ENCODE data around the gene WNT7B. TPM values are rescaled to one million over a fixed set of nuclear protein-coding genes. Genes with fewer than 3 reads are reported as not detected.

WNT7B gene
- total RNA-seq, 1 experiment from 2014 or later = not detected

- ChIA-PET POLR2A (ENCODE audit: low non-redundant PET) (no interaction called here), CTCF (no interaction called here)
- BruUV-seq (replicated peaks) = no TSS peak
- TF ChIP-seq EZH2 (IDR thresholded peaks at IDR 0.05; ENCODE audit: borderline replicate concordance, low read depth, low read length, poor library complexity, severe bottlenecking) (no peak), CTCF (conservative IDR thresholded peaks at IDR 0.05; ENCODE audit: low read depth, low read length) (no peak)
- intact Hi-C loops (cut with micrococcal nuclease; ENCODE audit: unreplicated experiment) = loop anchor here (5.0 kb wide), 1 partner anchor 67 kb away; no protein-coding TSS in a partner anchor
- Histone ChIP-seq H3K36me3 (ENCODE audit: insufficient read depth, low read length, poor library complexity, severe bottlenecking) (no peaks in the 10 kb centered on the region), H3K9me3 (ENCODE audit: low read depth, low read length, poor library complexity, severe bottlenecking) (peaks cover 13% of the 10 kb centered on the region), H3K4me3 (ENCODE audit: low read depth, low read length, poor library complexity, severe bottlenecking) (no peak overlapping the region), H3K27ac (ENCODE audit: low read depth, low read length, poor library complexity, severe bottlenecking) (no peak overlapping the region), H3K4me1 (ENCODE audit: insufficient read depth, low read length, poor library complexity, severe bottlenecking) (peaks cover 43% of the 10 kb centered on the region), H3K27me3 (replicated peaks; ENCODE audit: insufficient read depth, low read depth, low read length, poor library complexity) (no peaks in the 10 kb centered on the region)
- no peak for DNase-seq (ENCODE audit: low spot score)
These were observed 33.4 kb upstream of the WNT7B start for GRCh38 chr22:46010207-46010867.

- H3K9me3 ChIP-seq (ENCODE audit: low read depth, low read length, poor library complexity, severe bottlenecking) = peaks cover 13% of the 10 kb centered on the region
- H3K4me3 ChIP-seq (ENCODE audit: low read depth, low read length, poor library complexity, severe bottlenecking) = no peak overlapping the region
- H3K4me1 ChIP-seq (ENCODE audit: insufficient read depth, low read length, poor library complexity, severe bottlenecking) = peaks cover 42% of the 10 kb centered on the region
- DNase-seq (ENCODE audit: low spot score) = no peak
- H3K36me3 ChIP-seq (ENCODE audit: insufficient read depth, low read length, poor library complexity, severe bottlenecking) = no peaks in the 10 kb centered on the region
- POLR2A ChIA-PET (ENCODE audit: low non-redundant PET) = no interaction called here
- no peak for TF ChIP-seq EZH2 (IDR thresholded peaks at IDR 0.05; ENCODE audit: borderline replicate concordance, low read depth, low read length, poor library complexity, severe bottlenecking)
- no peak for TF ChIP-seq CTCF (conservative IDR thresholded peaks at IDR 0.05; ENCODE audit: low read depth, low read length)
- H3K27me3 ChIP-seq (replicated peaks; ENCODE audit: insufficient read depth, low read depth, low read length, poor library complexity) = no peaks in the 10 kb centered on the region
- BruUV-seq (replicated peaks) = no TSS peak
- CTCF ChIA-PET = no interaction called here
- no peak overlapping the region for H3K27ac ChIP-seq (ENCODE audit: low read depth, low read length, poor library complexity, severe bottlenecking)
- intact Hi-C loops (cut with micrococcal nuclease; ENCODE audit: unreplicated experiment) = loop anchor here (5.0 kb wide), 1 partner anchor 68 kb away; no protein-coding TSS in a partner anchor
These were observed 32.8 kb upstream of the WNT7B start for GRCh38 chr22:46009730-46010129.

- no TSS peak for BruUV-seq (replicated peaks)
- H3K27me3 ChIP-seq (replicated peaks; ENCODE audit: insufficient read depth, low read depth, low read length, poor library complexity) = no peaks in the 10 kb centered on the region
- H3K9me3 ChIP-seq (ENCODE audit: low read depth, low read length, poor library complexity, severe bottlenecking) = peaks cover 13% of the 10 kb centered on the region
- no peak overlapping the region for H3K27ac ChIP-seq (ENCODE audit: low read depth, low read length, poor library complexity, severe bottlenecking)
- H3K4me1 ChIP-seq (ENCODE audit: insufficient read depth, low read length, poor library complexity, severe bottlenecking) = peaks cover 43% of the 10 kb centered on the region
- H3K4me3 ChIP-seq (ENCODE audit: low read depth, low read length, poor library complexity, severe bottlenecking) = no peak overlapping the region
- POLR2A ChIA-PET (ENCODE audit: low non-redundant PET) = no interaction called here
- TF ChIP-seq EZH2 (IDR thresholded peaks at IDR 0.05; ENCODE audit: borderline replicate concordance, low read depth, low read length, poor library complexity, severe bottlenecking) (no peak), CTCF (conservative IDR thresholded peaks at IDR 0.05; ENCODE audit: low read depth, low read length) (no peak)
- H3K36me3 ChIP-seq (ENCODE audit: insufficient read depth, low read length, poor library complexity, severe bottlenecking) = no peaks in the 10 kb centered on the region
- CTCF ChIA-PET = no interaction called here
- intact Hi-C loops (cut with micrococcal nuclease; ENCODE audit: unreplicated experiment) = no loop called here
- no peak for DNase-seq (ENCODE audit: low spot score)
These were observed 32.1 kb upstream of the WNT7B start for GRCh38 chr22:46008836-46009596.
